WTC11 (cell line): ENCODE data around the gene COLQ. TPM values are rescaled to one million over a fixed set of nuclear protein-coding genes. Genes with fewer than 3 reads are reported as not detected.
"Not testable (repeated sequence)": the region's sequence is repeated elsewhere in the genome, so short reads cannot be mapped to it uniquely, and the experiment has no call there.

ENCODE experiments used
- ATAC-seq: fragments of 200-7000 bp; cut with Tn5 transposase; 2 replicates; pipeline ENCODE4 v1.10.0; 2021; ENCODE audit warnings: mild to moderate bottlenecking, moderate library complexity
- CTCF ChIA-PET: fragments of 300-600 bp; sonication (Branson Sonifier 250); formaldehyde crosslinking; loops from one replicate; lab custom pipeline; 2021; ENCODE audit warnings: antibody characterized with exemption; lab: Charles Lee
- POLR2A ChIA-PET: fragments of 350-600 bp; sonication (Branson Sonifier 250); formaldehyde crosslinking; loops from one replicate; lab custom pipeline; 2021; ENCODE audit warnings: antibody characterized with exemption; lab: Charles Lee
- DNase-seq: peaks from one replicate; pipeline ENCODE4 v3.0.0; 2021; ENCODE audit warnings: low spot score
- H3K27ac Mint-ChIP-seq: 2 replicates; pipeline ENCODE4 v1.8.0; 2021; ENCODE audit warnings: mixed read lengths
- H3K27me3 Mint-ChIP-seq: 2 replicates; pipeline ENCODE4 v1.8.0; 2021; ENCODE audit warnings: low read depth, mild to moderate bottlenecking, moderate library complexity, mixed read lengths
- H3K36me3 Mint-ChIP-seq: 2 replicates; pipeline ENCODE4 v1.8.0; 2021; ENCODE audit warnings: mixed read lengths
- H3K4me1 Mint-ChIP-seq: 2 replicates; pipeline ENCODE4 v1.8.0; 2022; ENCODE audit warnings: mixed read lengths
- H3K4me3 Mint-ChIP-seq: 2 replicates; pipeline ENCODE4 v1.8.0; 2021; ENCODE audit warnings: mild to moderate bottlenecking, moderate library complexity, mixed read lengths
- H3K9me3 Mint-ChIP-seq: 2 replicates; pipeline ENCODE4 v1.8.0; 2021; ENCODE audit warnings: mixed read lengths
- ATF1 ChIP-seq: sonication (generic); formaldehyde crosslinking; IDR thresholded peaks from 2 replicates; pipeline ENCODE4 v1.8.1; 2023; ENCODE audit warnings: mild to moderate bottlenecking, moderate library complexity, missing genetic modification reagents
- E2F1 ChIP-seq: sonication (generic); formaldehyde crosslinking; IDR thresholded peaks from 2 replicates; pipeline ENCODE4 v1.8.0; 2022; ENCODE audit warnings: mild to moderate bottlenecking, missing genetic modification reagents
- ELF4 ChIP-seq: sonication (generic); formaldehyde crosslinking; IDR thresholded peaks from 2 replicates; pipeline ENCODE4 v1.8.1; 2022; ENCODE audit warnings: low read depth, mild to moderate bottlenecking, moderate library complexity, missing genetic modification reagents
- ESRRA ChIP-seq: sonication (generic); formaldehyde crosslinking; IDR thresholded peaks from 2 replicates; pipeline ENCODE4 v1.8.1; 2022; ENCODE audit warnings: mild to moderate bottlenecking, missing genetic modification reagents, borderline replicate concordance
- ETV6 ChIP-seq: sonication (generic); formaldehyde crosslinking; IDR thresholded peaks from 2 replicates; pipeline ENCODE4 v1.8.1; 2022; ENCODE audit warnings: mild to moderate bottlenecking, missing genetic modification reagents
- MXD4 ChIP-seq: fragments of 250-450 bp; sonication (Bioruptor Pico); IDR thresholded peaks from 2 replicates; pipeline ENCODE4 v1.8.0; 2021; ENCODE audit warnings: mild to moderate bottlenecking, moderate library complexity, borderline replicate concordance
- NFE2L1 ChIP-seq: sonication (generic); formaldehyde crosslinking; IDR thresholded peaks from 2 replicates; pipeline ENCODE4 v1.8.1; 2023; ENCODE audit warnings: missing genetic modification reagents
- OVOL2 ChIP-seq: fragments of 250-450 bp; sonication (Bioruptor Pico); IDR thresholded peaks from 2 replicates; pipeline ENCODE4 v1.9.0; 2021; ENCODE audit warnings: mild to moderate bottlenecking, borderline replicate concordance
- SMAD3 ChIP-seq: sonication (generic); formaldehyde crosslinking; IDR thresholded peaks from 2 replicates; pipeline ENCODE4 v1.8.0; 2022; ENCODE audit warnings: missing genetic modification reagents, mild to moderate bottlenecking, borderline replicate concordance
- SMAD4 ChIP-seq: sonication (generic); formaldehyde crosslinking; IDR thresholded peaks from 2 replicates; pipeline ENCODE4 v1.8.0; 2022; ENCODE audit warnings: mild to moderate bottlenecking, missing genetic modification reagents
- ZBTB21 ChIP-seq: sonication (generic); formaldehyde crosslinking; IDR thresholded peaks from 2 replicates; pipeline ENCODE4 v1.8.1; 2023; ENCODE audit warnings: mild to moderate bottlenecking, missing genetic modification reagents, borderline replicate concordance
- ZNF219 ChIP-seq: sonication (generic); formaldehyde crosslinking; IDR thresholded peaks from 2 replicates; pipeline ENCODE4 v1.8.0; 2023; ENCODE audit warnings: missing genetic modification reagents, mild to moderate bottlenecking, borderline replicate concordance
- ZNF263 ChIP-seq: sonication (generic); formaldehyde crosslinking; IDR thresholded peaks from 2 replicates; pipeline ENCODE4 v1.8.1; 2022; ENCODE audit warnings: low read depth, mild to moderate bottlenecking, moderate library complexity, missing genetic modification reagents
- ZNF317 ChIP-seq: sonication (generic); formaldehyde crosslinking; IDR thresholded peaks from 2 replicates; pipeline ENCODE4 v1.8.1; 2023; ENCODE audit warnings: low read depth, mild to moderate bottlenecking, moderate library complexity, missing genetic modification reagents, borderline replicate concordance
- ZNF512 ChIP-seq: sonication (generic); formaldehyde crosslinking; IDR thresholded peaks from 2 replicates; pipeline ENCODE4 v1.8.1; 2022; ENCODE audit warnings: missing genetic modification reagents, borderline replicate concordance
- ZNF671 ChIP-seq: fragments of 250-450 bp; sonication (Bioruptor Pico); IDR thresholded peaks from 2 replicates; pipeline ENCODE4 v1.8.0; 2021; ENCODE audit warnings: mild to moderate bottlenecking
- total RNA-seq: library from RNA; stranded (reverse); gene quantifications from 3 replicates; pipeline ENCODE4 v1.2.3, GENCODE V29; 2021
- TF ChIP-seq, protein P1 (sequence below): fragments of 250-450 bp; sonication (Bioruptor Pico); conservative IDR thresholded peaks from 2 replicates; pipeline ENCODE4 v1.9.0; 2021; ENCODE audit warnings: mild to moderate bottlenecking
- TF ChIP-seq, protein P2 (sequence below): sonication (generic); formaldehyde crosslinking; IDR thresholded peaks from 2 replicates; pipeline ENCODE4 v1.8.1; 2022; ENCODE audit warnings: mild to moderate bottlenecking, moderate library complexity, missing genetic modification reagents
- TF ChIP-seq, protein P3 (sequence below): sonication (generic); formaldehyde crosslinking; conservative IDR thresholded peaks from 2 replicates; pipeline ENCODE4 v1.8.1; 2023; ENCODE audit warnings: mild to moderate bottlenecking, low read depth, missing genetic modification reagents, moderate library complexity

Gene COLQ
- total RNA-seq, 1 experiment from 2014 or later = 2.2 TPM

- POLR2A ChIA-PET = no interaction called here
- Mint-ChIP-seq H3K27me3 (no peaks in the 10 kb centered on the region), H3K36me3 (no peaks in the 10 kb centered on the region), H3K4me1 (no peaks in the 10 kb centered on the region), H3K27ac (no peak overlapping the region), H3K4me3 (no peak overlapping the region), H3K9me3 (peaks cover 4% of the 10 kb centered on the region; the same call in 1 of the 2 replicates)
- ATAC-seq = no peak
- no peak for TF ChIP-seq ZNF512 (CRISPR knock-in tag)
- no peak for TF ChIP-seq ZNF263 (CRISPR knock-in tag)
- no peak for TF ChIP-seq SMAD3
- TF ChIP-seq, protein P1, sequence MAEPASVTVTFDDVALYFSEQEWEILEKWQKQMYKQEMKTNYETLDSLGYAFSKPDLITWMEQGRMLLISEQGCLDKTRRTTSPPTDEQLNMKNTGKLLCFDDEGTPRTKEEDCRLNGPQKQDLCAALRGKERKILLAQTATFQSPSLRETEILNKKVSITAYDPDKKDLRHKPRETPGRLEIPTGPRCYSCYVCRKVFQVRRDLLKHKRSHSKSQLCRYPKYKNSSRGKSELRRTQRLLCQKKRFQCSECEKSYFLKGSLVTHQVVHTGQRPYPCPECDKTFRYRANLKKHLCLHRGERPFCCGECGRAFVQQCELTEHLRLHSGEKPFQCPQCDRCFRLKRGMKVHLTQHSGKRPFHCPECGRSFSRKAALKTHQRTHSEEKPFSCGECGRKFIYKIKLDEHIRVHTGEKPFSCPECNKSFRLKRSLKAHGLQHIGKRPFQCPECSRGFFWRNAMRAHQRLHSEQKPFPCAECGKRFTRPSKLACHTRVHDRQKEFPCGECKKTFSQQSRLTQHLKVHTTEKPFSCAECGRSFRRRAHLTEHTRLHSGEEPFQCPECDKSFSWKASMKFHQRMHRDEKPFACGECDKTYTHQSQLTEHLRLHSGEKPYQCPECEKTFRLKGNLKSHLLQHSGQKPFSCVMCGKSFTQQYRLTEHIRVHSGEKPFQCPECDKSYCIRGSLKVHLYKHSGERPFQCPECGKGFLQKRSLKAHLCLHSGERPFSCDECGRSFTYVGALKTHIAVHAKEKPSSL (CRISPR knock-in tag) = no peak
- TF ChIP-seq, protein P2, sequence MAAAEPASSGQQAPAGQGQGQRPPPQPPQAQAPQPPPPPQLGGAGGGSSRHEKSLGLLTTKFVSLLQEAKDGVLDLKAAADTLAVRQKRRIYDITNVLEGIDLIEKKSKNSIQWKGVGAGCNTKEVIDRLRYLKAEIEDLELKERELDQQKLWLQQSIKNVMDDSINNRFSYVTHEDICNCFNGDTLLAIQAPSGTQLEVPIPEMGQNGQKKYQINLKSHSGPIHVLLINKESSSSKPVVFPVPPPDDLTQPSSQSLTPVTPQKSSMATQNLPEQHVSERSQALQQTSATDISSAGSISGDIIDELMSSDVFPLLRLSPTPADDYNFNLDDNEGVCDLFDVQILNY = no peak
- TF ChIP-seq E2F1 (CRISPR knock-in tag) = no peak
- no peak for TF ChIP-seq ZNF219 (CRISPR knock-in tag)
- TF ChIP-seq SMAD4 (CRISPR knock-in tag) = no peak
- TF ChIP-seq ZNF671 = no peak
- TF ChIP-seq ZBTB21 (CRISPR knock-in tag) = no peak
- no peak for TF ChIP-seq NFE2L1 (CRISPR knock-in tag)
- no peak for TF ChIP-seq ELF4 (CRISPR knock-in tag)
- TF ChIP-seq OVOL2 (CRISPR knock-in tag) = no peak
- no peak for TF ChIP-seq ATF1 (CRISPR knock-in tag)
- TF ChIP-seq ETV6 (CRISPR knock-in tag) = no peak
- no peak for TF ChIP-seq ZNF317 (CRISPR knock-in tag)
- TF ChIP-seq ESRRA (CRISPR knock-in tag) = no peak
- TF ChIP-seq MXD4 (CRISPR knock-in tag) = no peak
- TF ChIP-seq, protein P3, sequence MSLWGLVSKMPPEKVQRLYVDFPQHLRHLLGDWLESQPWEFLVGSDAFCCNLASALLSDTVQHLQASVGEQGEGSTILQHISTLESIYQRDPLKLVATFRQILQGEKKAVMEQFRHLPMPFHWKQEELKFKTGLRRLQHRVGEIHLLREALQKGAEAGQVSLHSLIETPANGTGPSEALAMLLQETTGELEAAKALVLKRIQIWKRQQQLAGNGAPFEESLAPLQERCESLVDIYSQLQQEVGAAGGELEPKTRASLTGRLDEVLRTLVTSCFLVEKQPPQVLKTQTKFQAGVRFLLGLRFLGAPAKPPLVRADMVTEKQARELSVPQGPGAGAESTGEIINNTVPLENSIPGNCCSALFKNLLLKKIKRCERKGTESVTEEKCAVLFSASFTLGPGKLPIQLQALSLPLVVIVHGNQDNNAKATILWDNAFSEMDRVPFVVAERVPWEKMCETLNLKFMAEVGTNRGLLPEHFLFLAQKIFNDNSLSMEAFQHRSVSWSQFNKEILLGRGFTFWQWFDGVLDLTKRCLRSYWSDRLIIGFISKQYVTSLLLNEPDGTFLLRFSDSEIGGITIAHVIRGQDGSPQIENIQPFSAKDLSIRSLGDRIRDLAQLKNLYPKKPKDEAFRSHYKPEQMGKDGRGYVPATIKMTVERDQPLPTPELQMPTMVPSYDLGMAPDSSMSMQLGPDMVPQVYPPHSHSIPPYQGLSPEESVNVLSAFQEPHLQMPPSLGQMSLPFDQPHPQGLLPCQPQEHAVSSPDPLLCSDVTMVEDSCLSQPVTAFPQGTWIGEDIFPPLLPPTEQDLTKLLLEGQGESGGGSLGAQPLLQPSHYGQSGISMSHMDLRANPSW (CRISPR knock-in tag) = no peak
- CTCF ChIA-PET = no interaction called here
- DNase-seq = no peak
These were observed 63.2 kb downstream of the COLQ start for GRCh38 chr3:15458212-15458780.

DNA sequence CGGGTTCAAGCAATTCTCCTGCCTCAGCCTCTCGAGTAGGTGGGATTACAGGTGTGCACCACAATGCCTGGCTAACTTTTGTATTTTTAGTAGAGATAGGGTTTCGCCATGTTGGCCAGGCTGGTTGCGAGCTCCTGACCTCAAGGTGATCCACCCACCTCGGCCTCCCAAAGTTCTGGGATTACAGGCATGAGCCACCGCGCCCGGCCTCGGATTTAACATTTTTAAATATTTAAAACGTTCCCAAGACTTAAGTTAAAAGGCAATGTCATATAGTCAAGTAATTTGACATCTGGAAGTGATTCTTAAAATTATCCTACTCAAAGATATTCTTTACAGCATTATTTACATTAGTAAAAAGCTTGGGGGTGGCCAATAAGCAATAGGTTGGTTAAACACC lies 64.6 kb downstream of the COLQ start:
- ATAC-seq, H3K9me3 Mint-ChIP-seq, H3K4me3 Mint-ChIP-seq, POLR2A ChIA-PET, H3K27me3 Mint-ChIP-seq, H3K4me1 Mint-ChIP-seq, CTCF ChIA-PET, H3K27ac Mint-ChIP-seq, H3K36me3 Mint-ChIP-seq, DNase-seq: not testable (repeated sequence)
